Measurements from ENCODE around the gene STX2.

- TF ChIP-seq BHLHE40 (IDR thresholded peaks at IDR 0.05; ENCODE audit: borderline replicate concordance), result no peak
- TF ChIP-seq FOXM1 (IDR thresholded peaks at IDR 0.05; ENCODE audit: borderline replicate concordance), result no peak
- no peak for TF ChIP-seq NFRKB (IDR thresholded peaks at IDR 0.05)
- no peak for TF ChIP-seq SP1 (IDR thresholded peaks at IDR 0.05)
- no peak for TF ChIP-seq FOXK2 (IDR thresholded peaks at IDR 0.05)
- no peak for TF ChIP-seq HDGF (IDR thresholded peaks at IDR 0.05; ENCODE audit: borderline replicate concordance)
- TF ChIP-seq SUZ12 (IDR thresholded peaks at IDR 0.05), result no peak
- TF ChIP-seq FOXA1 (IDR thresholded peaks at IDR 0.05), result no peak
- TF ChIP-seq ARNT (IDR thresholded peaks at IDR 0.05), result no peak
- no peak for TF ChIP-seq TARDBP (IDR thresholded peaks at IDR 0.05)
- no peak for TF ChIP-seq ZNF384 (IDR thresholded peaks at IDR 0.05)
These were observed 23.0 kb downstream of the STX2 start for GRCh38 chr12:130816097-130816496.
